DND-41 (cell line): ENCODE measurements around the gene HDLBP.

Experiments used
- EZH2 ChIP-seq: IDR thresholded peaks from 3 replicates; pipeline ENCODE4 v1.6.1; 2012; ENCODE audit warnings: borderline replicate concordance, low read depth, mild to moderate bottlenecking, moderate library complexity, low read length, inconsistent platforms; ENCODE audit not compliant: severe bottlenecking
- TF ChIP-seq, protein P1 (sequence below): IDR thresholded peaks from 2 replicates; pipeline ENCODE4 v1.5.1; 2012; ENCODE audit warnings: borderline replicate concordance, low read length, moderate library complexity, mild to moderate bottlenecking; ENCODE audit not compliant: poor library complexity, severe bottlenecking; ENCODE audit errors: extremely low read depth

DNA sequence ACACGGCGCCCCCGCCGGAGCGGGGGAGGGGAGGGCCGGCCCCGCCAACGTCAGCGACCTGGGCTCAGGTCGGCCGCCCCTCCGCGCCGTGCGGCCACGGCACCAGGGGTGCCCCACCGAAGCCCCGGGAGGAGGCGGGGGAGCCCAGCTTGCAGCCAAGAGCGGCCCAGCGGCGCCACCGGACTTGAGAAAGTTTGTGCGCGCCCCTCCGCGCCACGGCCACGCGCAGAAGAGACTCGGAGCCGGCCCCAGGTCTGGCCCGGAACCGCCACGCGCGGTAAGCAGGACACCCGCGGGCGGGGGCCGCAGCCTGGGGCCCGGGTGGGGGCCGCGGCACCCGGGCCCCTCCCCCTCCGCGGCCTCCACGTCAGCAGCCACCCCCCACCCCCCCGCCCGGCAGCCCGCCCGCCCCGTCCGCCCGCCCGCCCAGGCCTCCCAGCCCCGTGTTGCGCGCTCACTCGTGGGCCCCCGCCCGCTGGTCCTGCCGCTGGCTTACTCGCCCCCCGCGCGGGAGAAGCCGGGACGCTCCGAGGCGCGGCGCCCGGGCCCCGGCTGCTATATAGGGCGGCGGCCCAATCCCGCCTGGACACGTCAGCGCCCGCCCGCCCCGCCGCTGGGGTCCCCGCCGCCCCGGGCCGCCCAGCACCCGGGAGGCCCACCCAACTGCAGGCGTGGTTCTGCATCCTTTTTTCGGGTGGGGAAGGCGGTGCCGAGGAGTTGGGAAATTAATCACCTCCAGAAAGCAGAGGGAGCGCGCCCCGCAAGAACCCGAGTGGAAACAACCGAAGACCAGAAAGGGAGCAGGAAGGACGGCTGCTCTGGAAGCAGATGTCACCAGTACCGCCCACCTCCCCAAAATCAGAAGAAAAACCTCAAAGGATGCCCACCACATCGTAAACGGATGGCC, 42.9 kb downstream of the HDLBP start:
- TF ChIP-seq, protein P1, sequence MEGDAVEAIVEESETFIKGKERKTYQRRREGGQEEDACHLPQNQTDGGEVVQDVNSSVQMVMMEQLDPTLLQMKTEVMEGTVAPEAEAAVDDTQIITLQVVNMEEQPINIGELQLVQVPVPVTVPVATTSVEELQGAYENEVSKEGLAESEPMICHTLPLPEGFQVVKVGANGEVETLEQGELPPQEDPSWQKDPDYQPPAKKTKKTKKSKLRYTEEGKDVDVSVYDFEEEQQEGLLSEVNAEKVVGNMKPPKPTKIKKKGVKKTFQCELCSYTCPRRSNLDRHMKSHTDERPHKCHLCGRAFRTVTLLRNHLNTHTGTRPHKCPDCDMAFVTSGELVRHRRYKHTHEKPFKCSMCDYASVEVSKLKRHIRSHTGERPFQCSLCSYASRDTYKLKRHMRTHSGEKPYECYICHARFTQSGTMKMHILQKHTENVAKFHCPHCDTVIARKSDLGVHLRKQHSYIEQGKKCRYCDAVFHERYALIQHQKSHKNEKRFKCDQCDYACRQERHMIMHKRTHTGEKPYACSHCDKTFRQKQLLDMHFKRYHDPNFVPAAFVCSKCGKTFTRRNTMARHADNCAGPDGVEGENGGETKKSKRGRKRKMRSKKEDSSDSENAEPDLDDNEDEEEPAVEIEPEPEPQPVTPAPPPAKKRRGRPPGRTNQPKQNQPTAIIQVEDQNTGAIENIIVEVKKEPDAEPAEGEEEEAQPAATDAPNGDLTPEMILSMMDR, result no peak
- no peak for TF ChIP-seq EZH2
